ENCODE results near the gene PLXNA3. TPM values are rescaled to one million over a fixed set of nuclear protein-coding genes. Genes with fewer than 3 reads are reported as not detected.

The PLXNA3 gene
- polyA plus RNA-seq, 1 experiment = 36.0 TPM

- Histone ChIP-seq H3K36me3 (ENCODE audit: control insufficient read depth, insufficient read depth, low read length) (peaks cover 2% of the 10 kb centered on the region), H3K4me3 (ENCODE audit: low read depth, low read length) (no peak overlapping the region), H3K27me3 (ENCODE audit: control insufficient read depth, insufficient read depth, low read length) (no peaks in the 10 kb centered on the region)
- ChIA-PET CTCF (interaction anchor here (0.6 kb wide), 1 partner anchor 35 kb away, joined by 3 read pairs; the partner anchor contains the start of gene IKBKG), POLR2A (no interaction called here)
- no peak for DNase-seq (ENCODE audit: low read depth)
- TF ChIP-seq, protein P1, sequence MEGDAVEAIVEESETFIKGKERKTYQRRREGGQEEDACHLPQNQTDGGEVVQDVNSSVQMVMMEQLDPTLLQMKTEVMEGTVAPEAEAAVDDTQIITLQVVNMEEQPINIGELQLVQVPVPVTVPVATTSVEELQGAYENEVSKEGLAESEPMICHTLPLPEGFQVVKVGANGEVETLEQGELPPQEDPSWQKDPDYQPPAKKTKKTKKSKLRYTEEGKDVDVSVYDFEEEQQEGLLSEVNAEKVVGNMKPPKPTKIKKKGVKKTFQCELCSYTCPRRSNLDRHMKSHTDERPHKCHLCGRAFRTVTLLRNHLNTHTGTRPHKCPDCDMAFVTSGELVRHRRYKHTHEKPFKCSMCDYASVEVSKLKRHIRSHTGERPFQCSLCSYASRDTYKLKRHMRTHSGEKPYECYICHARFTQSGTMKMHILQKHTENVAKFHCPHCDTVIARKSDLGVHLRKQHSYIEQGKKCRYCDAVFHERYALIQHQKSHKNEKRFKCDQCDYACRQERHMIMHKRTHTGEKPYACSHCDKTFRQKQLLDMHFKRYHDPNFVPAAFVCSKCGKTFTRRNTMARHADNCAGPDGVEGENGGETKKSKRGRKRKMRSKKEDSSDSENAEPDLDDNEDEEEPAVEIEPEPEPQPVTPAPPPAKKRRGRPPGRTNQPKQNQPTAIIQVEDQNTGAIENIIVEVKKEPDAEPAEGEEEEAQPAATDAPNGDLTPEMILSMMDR (IDR thresholded peaks at IDR 0.05; ENCODE audit: insufficient read depth, low read depth, low read length) = no peak
Measured at GRCh38 chrX:154511761-154512160, 53.7 kb downstream of the PLXNA3 start.

DNA sequence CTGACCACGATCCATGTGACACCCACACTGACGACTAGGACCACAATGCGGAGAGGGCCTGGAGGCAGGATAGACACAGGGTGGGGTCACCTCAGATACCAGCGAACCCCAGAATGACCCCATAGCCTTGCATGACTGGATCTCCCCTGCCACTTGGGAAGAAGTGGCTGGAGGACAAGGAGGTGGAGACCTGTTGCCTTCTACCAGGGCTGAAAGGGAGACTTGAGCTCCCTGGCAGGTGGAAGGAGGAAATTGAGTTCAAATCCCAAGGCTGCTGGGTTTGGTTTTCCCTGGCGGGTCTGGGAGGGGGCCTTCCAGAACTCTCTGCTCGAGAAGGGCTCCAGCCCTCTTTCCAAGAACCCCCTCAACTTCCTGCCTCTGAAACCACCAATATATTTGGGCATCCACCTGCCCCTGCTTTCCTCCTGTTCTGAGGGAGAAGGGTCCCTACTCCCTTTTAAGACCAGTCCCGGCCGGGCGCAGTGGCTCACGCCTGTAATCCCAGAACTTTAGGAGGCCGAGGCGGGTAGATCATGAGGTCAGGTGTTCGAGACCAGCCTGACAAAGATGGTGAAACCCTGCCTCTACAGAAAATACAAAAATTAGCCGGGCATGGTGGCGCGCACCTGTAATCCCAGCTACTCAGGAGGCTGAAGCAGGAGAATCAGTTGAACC lies 54.9 kb downstream of the PLXNA3 start:
- no peak for DNase-seq (ENCODE audit: low read depth)
- H3K36me3 ChIP-seq (ENCODE audit: control insufficient read depth, insufficient read depth, low read length) = peaks cover 2% of the 10 kb centered on the region
- H3K4me3 ChIP-seq (ENCODE audit: low read depth, low read length) = no peak overlapping the region
- H3K27me3 ChIP-seq (ENCODE audit: control insufficient read depth, insufficient read depth, low read length) = no peaks in the 10 kb centered on the region
- POLR2A ChIA-PET = no interaction called here
- CTCF ChIA-PET = interaction anchor here (1.1 kb wide), 1 partner anchor 17 kb away, joined by 3 read pairs; no protein-coding TSS in a partner anchor
- TF ChIP-seq, protein P1 (IDR thresholded peaks at IDR 0.05; ENCODE audit: insufficient read depth, low read depth, low read length) = no peak

DNA sequence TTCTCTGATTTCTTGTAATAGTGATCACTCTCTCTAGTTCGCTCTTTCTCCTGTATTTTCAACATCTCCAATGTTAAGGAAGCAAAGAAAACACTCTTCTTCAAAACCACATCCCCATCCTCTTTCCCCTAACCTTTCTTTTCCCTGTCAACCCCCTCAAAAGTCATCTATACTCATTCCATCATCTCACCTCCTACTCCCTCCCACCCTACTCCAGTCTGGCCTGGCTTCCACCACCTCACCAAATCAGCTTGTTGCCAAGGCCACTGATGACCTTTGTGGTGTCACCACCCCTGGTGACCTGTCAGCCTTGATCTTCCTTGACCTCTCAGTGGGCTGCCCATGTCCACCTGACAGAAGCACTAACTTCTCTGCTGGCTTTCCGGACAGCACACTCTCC lies 55.6 kb downstream of the PLXNA3 start:
- ChIA-PET CTCF (no interaction called here), POLR2A (no interaction called here)

GRCh38 chrX:154515090-154515965 lies 57.2 kb downstream of the PLXNA3 start:
- Histone ChIP-seq H3K4me3 (ENCODE audit: low read depth, low read length) (peak overlapping the region; percentile 68), H3K36me3 (ENCODE audit: control insufficient read depth, insufficient read depth, low read length) (no peaks in the 10 kb centered on the region), H3K27me3 (ENCODE audit: control insufficient read depth, insufficient read depth, low read length) (no peaks in the 10 kb centered on the region)
- ChIA-PET CTCF (no interaction called here), POLR2A (no interaction called here)
- TF ChIP-seq, protein P1 (IDR thresholded peaks at IDR 0.05; ENCODE audit: insufficient read depth, low read depth, low read length) = no peak
- DNase-seq (ENCODE audit: low read depth) = no peak

More for the DNA sequence above, 55.6 kb downstream of the PLXNA3 start:
- no peak for DNase-seq (ENCODE audit: low read depth)
- Histone ChIP-seq H3K27me3 (ENCODE audit: control insufficient read depth, insufficient read depth, low read length) (no peaks in the 10 kb centered on the region), H3K4me3 (ENCODE audit: low read depth, low read length) (no peak overlapping the region), H3K36me3 (ENCODE audit: control insufficient read depth, insufficient read depth, low read length) (no peaks in the 10 kb centered on the region)
- TF ChIP-seq, protein P1 (IDR thresholded peaks at IDR 0.05; ENCODE audit: insufficient read depth, low read depth, low read length) = no peak

DNA sequence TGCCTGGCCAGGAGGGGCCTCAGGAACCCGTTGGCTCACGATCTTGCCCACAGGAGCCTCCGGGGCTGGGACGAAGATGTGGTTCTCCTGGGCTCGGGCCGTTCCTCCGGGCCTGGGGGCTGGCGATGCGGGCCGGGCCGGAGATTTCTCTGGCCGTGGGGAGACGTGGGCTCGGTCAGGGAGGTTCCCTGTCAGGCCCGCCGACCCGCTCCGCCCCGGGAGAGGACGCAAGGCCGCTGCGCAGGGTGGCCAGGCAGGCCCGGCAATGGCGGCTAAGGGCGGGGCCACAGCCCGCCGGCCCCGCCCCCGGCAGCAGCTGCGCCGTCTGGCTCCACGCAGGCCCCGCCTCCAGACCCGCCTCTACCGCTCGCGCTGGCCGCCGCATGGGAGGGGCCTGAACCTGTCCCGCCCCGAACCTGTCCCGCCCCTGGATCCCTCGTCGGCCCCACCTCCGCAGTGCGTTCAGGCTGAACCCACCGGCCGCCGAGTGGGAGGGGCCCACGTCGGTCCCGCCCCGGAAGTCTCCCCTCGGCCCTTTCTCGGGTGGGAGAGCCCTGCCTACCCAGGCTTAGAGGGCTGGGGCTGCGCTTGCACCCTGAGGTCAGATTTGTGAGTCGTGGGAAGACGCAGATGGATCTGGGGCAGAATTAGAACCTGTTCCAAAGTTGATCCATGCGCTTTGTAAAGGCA lies 58.0 kb downstream of the PLXNA3 start, which contains the start of gene FAM3A:
TSS of gene FAM3A (minus strand) at position 267 of the 690 bp plus-strand sequence. CDS start 460 bp downstream, outside the sequence.
- ChIA-PET CTCF (interaction anchor here (0.6 to 2.8 kb wide), 2 partner anchors 11 to 368 kb away, joined by 3 to 18 read pairs; no protein-coding TSS in a partner anchor), POLR2A (no interaction called here)
- H3K36me3 ChIP-seq (ENCODE audit: control insufficient read depth, insufficient read depth, low read length) = no peaks in the 10 kb centered on the region
- peak; percentile 35 for DNase-seq (ENCODE audit: low read depth)
- H3K4me3 ChIP-seq (ENCODE audit: low read depth, low read length) = peak within 1 kb of the TSS; percentile 68
- TF ChIP-seq, protein P1 (IDR thresholded peaks at IDR 0.05; ENCODE audit: insufficient read depth, low read depth, low read length) = no peak
- H3K27me3 ChIP-seq (ENCODE audit: control insufficient read depth, insufficient read depth, low read length) = no peaks in the 10 kb centered on the region
